NCI-H510A (cell line): Measurements from ENCODE around the gene EIF3B.
"Not testable (repeated sequence)": the region's sequence is repeated elsewhere in the genome, so short reads cannot be mapped to it uniquely, and the experiment has no call there.

Experiments used
- DNase-seq: peaks from one replicate; lab custom pipeline; 2025; lab: John Stamatoyannopoulos, UW

EIF3B gene

GRCh38 chr7:2376351-2377154, 21.9 kb downstream of the EIF3B start:
- no peak for DNase-seq

GRCh38 chr7:2377492-2377891, 22.9 kb downstream of the EIF3B start:
- not testable (repeated sequence) for DNase-seq

GRCh38 chr7:2378125-2378524, 23.5 kb downstream of the EIF3B start:
- DNase-seq, result not testable (repeated sequence)

GRCh38 chr7:2379161-2379560, 24.5 kb downstream of the EIF3B start:
- DNase-seq, result no peak

- DNase-seq, result no peak
These were observed 25.3 kb downstream of the EIF3B start for GRCh38 chr7:2379821-2380450.

GRCh38 chr7:2380461-2380860, 25.8 kb downstream of the EIF3B start:
- DNase-seq, result no peak

GRCh38 chr7:2381227-2381626, 26.6 kb downstream of the EIF3B start:
- no peak for DNase-seq

GRCh38 chr7:2381881-2382509, 27.4 kb downstream of the EIF3B start:
- DNase-seq, result no peak

GRCh38 chr7:2383543-2384274, 29.1 kb downstream of the EIF3B start:
- no peak for DNase-seq

- DNase-seq, result no peak
These were observed 30.0 kb downstream of the EIF3B start for GRCh38 chr7:2384354-2385243.

- DNase-seq, result not testable (repeated sequence)
These were observed 31.5 kb downstream of the EIF3B start for GRCh38 chr7:2386122-2386521.

GRCh38 chr7:2386964-2387669, 32.5 kb downstream of the EIF3B start:
- DNase-seq, result no peak

GRCh38 chr7:2387897-2388636, 33.4 kb downstream of the EIF3B start:
- DNase-seq, result peak; percentile 27

GRCh38 chr7:2388637-2388954, 34.0 kb downstream of the EIF3B start:
- no peak for DNase-seq

- not testable (repeated sequence) for DNase-seq
These were observed 35.6 kb downstream of the EIF3B start for GRCh38 chr7:2390020-2390816.

- no peak for DNase-seq
These were observed 39.1 kb downstream of the EIF3B start for GRCh38 chr7:2393706-2394105.

GRCh38 chr7:2394566-2395082, 40.0 kb downstream of the EIF3B start:
- DNase-seq, result no peak

GRCh38 chr7:2398506-2398905, 43.9 kb downstream of the EIF3B start:
- DNase-seq, result no peak
